Activated gamma-delta T cell treated with Interleukin-2 at 50 U/mL for 16 hours (primary cell): Measurements from ENCODE around the gene LENG8.
"Not testable (repeated sequence)": the region's sequence is repeated elsewhere in the genome, so short reads cannot be mapped to it uniquely, and the experiment has no call there.

Source experiments
- DNase-seq: peaks from one replicate; pipeline ENCODE4 v3.0.0-alpha.2; 2020

LENG8 gene

GRCh38 chr19:54489341-54489740, 40.3 kb downstream of the LENG8 start:
- DNase-seq = no peak

- DNase-seq = no peak
These were observed 40.8 kb downstream of the LENG8 start for GRCh38 chr19:54489766-54490165.

- no peak for DNase-seq
These were observed 43.6 kb downstream of the LENG8 start for GRCh38 chr19:54492568-54492967.

GRCh38 chr19:54493056-54493455, 44.1 kb downstream of the LENG8 start:
- not testable (repeated sequence) for DNase-seq

GRCh38 chr19:54493967-54494585, 45.1 kb downstream of the LENG8 start:
- DNase-seq = no peak

GRCh38 chr19:54495284-54495683, 46.3 kb downstream of the LENG8 start:
- DNase-seq = not testable (repeated sequence)

- DNase-seq = not testable (repeated sequence)
These were observed 48.9 kb downstream of the LENG8 start for GRCh38 chr19:54497747-54498450.

GRCh38 chr19:54498451-54498772, 49.4 kb downstream of the LENG8 start:
- DNase-seq = not testable (repeated sequence)

GRCh38 chr19:54502518-54503048, 53.6 kb downstream of the LENG8 start, which contains the start of gene LAIR2:
Gene LAIR2, plus strand, starts transcription at chr19:54502831. Its CDS starts 88 bp downstream, at chr19:54502919.
- DNase-seq = no peak

- not testable (repeated sequence) for DNase-seq
These were observed 56.5 kb downstream of the LENG8 start for GRCh38 chr19:54505542-54505941.

- DNase-seq = no peak
These were observed 57.1 kb downstream of the LENG8 start for GRCh38 chr19:54506079-54506478.

- not testable (repeated sequence) for DNase-seq
These were observed 58.2 kb downstream of the LENG8 start for GRCh38 chr19:54507038-54507717.

- no peak for DNase-seq
These were observed 58.8 kb downstream of the LENG8 start for GRCh38 chr19:54507824-54508223.

GRCh38 chr19:54508487-54508886, 59.5 kb downstream of the LENG8 start:
- not testable (repeated sequence) for DNase-seq

- DNase-seq = not testable (repeated sequence)
These were observed 60.4 kb downstream of the LENG8 start for GRCh38 chr19:54509200-54509940.
